K562 (cell line): ENCODE measurements around the gene COX6A2. TPM values are rescaled to one million over a fixed set of nuclear protein-coding genes. Genes with fewer than 3 reads are reported as not detected.

ENCODE experiments used
- E2F1 ChIP-seq: sonication (generic); formaldehyde crosslinking; IDR thresholded peaks from 2 replicates; pipeline ENCODE4 v1.8.1; 2023; ENCODE audit warnings: mild to moderate bottlenecking, missing genetic modification reagents, moderate library complexity
- HDAC1 ChIP-seq, 2 experiments: fragments of 450-650 bp; IDR thresholded peaks; 2 replicates each; pipeline ENCODE4 v1.6.1; 2016 to 2017; ENCODE audit warnings: inconsistent platforms in 1 of 2, mild to moderate bottlenecking in 1 of 2, moderate library complexity in 1 of 2
- HMGXB4 ChIP-seq: sonication (generic); formaldehyde crosslinking; IDR thresholded peaks from 2 replicates; pipeline ENCODE4 v1.8.1; 2023; ENCODE audit warnings: mild to moderate bottlenecking, missing genetic modification reagents
- KAT7 ChIP-seq: sonication (generic); formaldehyde crosslinking; IDR thresholded peaks from 2 replicates; pipeline ENCODE4 v1.8.0; 2022; ENCODE audit warnings: missing genetic modification reagents, mild to moderate bottlenecking, borderline replicate concordance
- MYNN ChIP-seq, 2 experiments: sonication (generic); formaldehyde crosslinking in 1 of 2; IDR thresholded peaks; 2 replicates each; pipeline versions ENCODE4 v1.5.0 to v1.6.1; 2016 to 2020; ENCODE audit warnings: antibody characterized with exemption in 1 of 2, missing genetic modification reagents in 1 of 2
- PATZ1 ChIP-seq: fragments of 250-450 bp; sonication (Bioruptor Pico); IDR thresholded peaks from 2 replicates; pipeline ENCODE4 v1.5.0; 2020; ENCODE audit warnings: mild to moderate bottlenecking, borderline replicate concordance
- PHF20 ChIP-seq: fragments of 450-650 bp; IDR thresholded peaks from 2 replicates; pipeline ENCODE4 v1.6.1; 2018; ENCODE audit not compliant: partially characterized antibody
- PML ChIP-seq: IDR thresholded peaks from 2 replicates; pipeline ENCODE4 v1.6.1; 2012; ENCODE audit warnings: low read length, inconsistent platforms
- STAG1 ChIP-seq: sonication (generic); formaldehyde crosslinking; IDR thresholded peaks from 2 replicates; pipeline ENCODE4 v1.5.0; 2020; ENCODE audit warnings: missing genetic modification reagents, borderline replicate concordance
- TCF7 ChIP-seq: sonication (generic); IDR thresholded peaks from 2 replicates; pipeline ENCODE4 v1.6.1; 2016; ENCODE audit warnings: antibody characterized with exemption, borderline replicate concordance
- ZBTB12 ChIP-seq: fragments of 250-450 bp; sonication (Bioruptor Pico); IDR thresholded peaks from 2 replicates; pipeline ENCODE4 v1.4.0; 2020
- ZBTB5 ChIP-seq: fragments of 450-650 bp; IDR thresholded peaks from 2 replicates; pipeline ENCODE4 v1.6.1; 2017; ENCODE audit warnings: antibody characterized with exemption
- polyA plus RNA-seq, 8 experiments: library from polyadenylated mRNA; depleted of rRNA in 4 of 8; stranded (reverse) in 5 of 8; unstranded in 3 of 8; fragments of >200 nt; fragmentation: Nextera tagmentation in 2 of 8; fragmentation: Illumina TruSeq in 1 of 8; extraction: Ambion mirVana in 2 of 8; extraction: Trizol in 1 of 8; gene quantifications; 2 replicates each; pipeline versions ENCODE4 v1.2.1 to v1.2.3, GENCODE V29; 2011 to 2014; ENCODE audit warnings: inconsistent platforms in 1 of 8, missing spikeins in 1 of 8
- total RNA-seq, 7 experiments: library from RNA; depleted of rRNA in 6 of 7; stranded (reverse); fragments of >200 nt in 6 of 7; fragmentation: Illumina TruSeq in 2 of 7; extraction: Trizol in 2 of 7; gene quantifications; 2 replicates each; pipeline versions ENCODE4 v1.2.1 to v1.2.3, GENCODE V29; 2011 to 2021; ENCODE audit warnings: low replicate concordance in 1 of 7

COX6A2 gene
- total and polyA plus RNA-seq, 9 of the 15 experiments (the other 6 are each of a cell fraction or from before 2014, with no cell fraction given) = not detected

GRCh38 chr16:31458073-31458843, 30.1 kb upstream of the COX6A2 start (continued):
- TF ChIP-seq PATZ1 (CRISPR knock-in tag) (no peak), E2F1 (CRISPR knock-in tag) (peak; percentile 74; the same call in 1 of the 2 replicates), ZBTB12 (CRISPR knock-in tag) (no peak), MYNN (IDR thresholded peaks at IDR 0.05) (peak; percentile 17; the same call in 1 of the 2 replicates), MYNN (CRISPR knock-in tag; IDR thresholded peaks at IDR 0.05) (no peak), PHF20 (no peak), ZBTB5 (peak; percentile 44; the same call in 1 of the 2 replicates), TCF7 (0 out of 2 replicates have a peak, but pooled peaks have one; percentile 7), HDAC1 (IDR thresholded peaks at IDR 0.05) (peak in 1 of 2 experiments; percentile 50; a peak in 1 of 4 replicates), PML (no peak), KAT7 (no peak), STAG1 (CRISPR knock-in tag) (0 out of 2 replicates have a peak, but pooled peaks have one; percentile 32), HMGXB4 (CRISPR knock-in tag) (peak; percentile 49)
